HCEC 1CT (cell line): ENCODE data around the gene DCDC2C.

Experiments used
- DNase-seq: peaks from one replicate; pipeline ENCODE4 v3.0.0-alpha.2; 2017

Gene DCDC2C

DNA sequence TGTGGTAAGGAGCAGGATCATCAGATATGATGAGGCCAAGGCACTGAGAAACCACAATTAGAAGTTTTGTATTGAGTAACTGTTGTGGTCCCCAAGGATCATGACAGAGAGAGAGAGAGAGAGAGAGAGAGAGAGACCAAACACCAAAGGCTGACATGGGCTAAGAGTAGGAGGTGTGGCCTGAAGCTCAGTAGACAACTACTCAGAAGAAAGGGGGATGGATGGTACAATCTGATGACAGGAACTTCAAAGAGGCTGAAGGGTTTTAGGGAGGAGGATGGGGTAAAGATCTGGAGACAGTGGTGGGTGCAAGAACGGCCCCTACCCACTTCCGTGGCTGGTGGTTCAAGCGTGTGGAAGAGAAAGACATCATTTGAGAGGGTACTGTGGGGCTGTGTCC, 135.0 kb downstream of the DCDC2C start:
- DNase-seq = no peak

GRCh38 chr2:3839476-3839875, 136.1 kb downstream of the DCDC2C start:
- DNase-seq = no peak

DNA sequence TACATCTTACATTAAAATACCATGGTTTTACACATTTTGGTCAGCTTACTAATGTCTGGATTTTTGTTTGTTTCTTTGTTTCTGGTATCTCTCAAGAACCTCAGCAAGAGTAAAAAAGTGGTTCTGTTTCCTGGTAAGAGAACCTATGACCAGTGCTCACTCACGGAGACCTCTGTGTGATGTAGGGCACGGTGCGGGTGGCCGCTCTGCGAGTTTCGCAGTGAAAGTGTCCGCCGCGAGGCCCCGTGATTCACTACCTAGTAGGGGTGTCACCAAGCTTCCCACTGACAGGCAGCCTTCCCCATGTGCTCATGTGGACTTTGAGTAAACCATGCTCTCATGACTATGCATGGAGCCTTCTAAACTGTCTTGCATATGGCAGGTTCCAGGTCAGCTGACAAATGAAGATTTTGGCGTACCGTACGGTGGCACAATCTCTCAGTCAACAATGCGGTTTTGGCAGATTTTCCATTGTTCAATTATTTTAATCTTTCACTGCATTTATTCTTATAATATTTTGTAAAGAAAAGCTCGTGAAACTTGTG, 137.3 kb downstream of the DCDC2C start:
- no peak for DNase-seq

- no peak for DNase-seq
These were observed 144.2 kb downstream of the DCDC2C start for GRCh38 chr2:3847397-3848052.

- DNase-seq = no peak
These were observed 145.4 kb downstream of the DCDC2C start for GRCh38 chr2:3848776-3849175.

DNA sequence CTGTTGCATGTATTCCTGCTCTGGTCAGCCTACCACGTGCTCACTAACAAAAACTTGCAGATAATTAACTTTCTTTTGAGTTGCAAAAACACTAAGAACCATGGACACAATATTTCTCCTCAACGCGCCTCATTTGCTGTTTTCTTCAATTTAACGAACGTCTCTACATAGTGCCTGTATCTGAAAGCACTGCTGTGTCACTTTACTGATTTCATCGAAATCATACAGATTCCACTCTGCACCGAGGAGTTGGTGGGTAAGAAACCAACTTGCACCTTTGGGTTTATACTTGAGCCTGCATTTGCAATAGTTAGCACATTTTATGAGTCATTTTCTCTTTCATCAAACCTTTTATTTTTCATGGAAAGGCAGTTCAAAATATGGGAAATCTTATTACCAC, 145.8 kb downstream of the DCDC2C start:
- DNase-seq = no peak

- DNase-seq = no peak
These were observed 154.2 kb downstream of the DCDC2C start for GRCh38 chr2:3857576-3857975.

DNA sequence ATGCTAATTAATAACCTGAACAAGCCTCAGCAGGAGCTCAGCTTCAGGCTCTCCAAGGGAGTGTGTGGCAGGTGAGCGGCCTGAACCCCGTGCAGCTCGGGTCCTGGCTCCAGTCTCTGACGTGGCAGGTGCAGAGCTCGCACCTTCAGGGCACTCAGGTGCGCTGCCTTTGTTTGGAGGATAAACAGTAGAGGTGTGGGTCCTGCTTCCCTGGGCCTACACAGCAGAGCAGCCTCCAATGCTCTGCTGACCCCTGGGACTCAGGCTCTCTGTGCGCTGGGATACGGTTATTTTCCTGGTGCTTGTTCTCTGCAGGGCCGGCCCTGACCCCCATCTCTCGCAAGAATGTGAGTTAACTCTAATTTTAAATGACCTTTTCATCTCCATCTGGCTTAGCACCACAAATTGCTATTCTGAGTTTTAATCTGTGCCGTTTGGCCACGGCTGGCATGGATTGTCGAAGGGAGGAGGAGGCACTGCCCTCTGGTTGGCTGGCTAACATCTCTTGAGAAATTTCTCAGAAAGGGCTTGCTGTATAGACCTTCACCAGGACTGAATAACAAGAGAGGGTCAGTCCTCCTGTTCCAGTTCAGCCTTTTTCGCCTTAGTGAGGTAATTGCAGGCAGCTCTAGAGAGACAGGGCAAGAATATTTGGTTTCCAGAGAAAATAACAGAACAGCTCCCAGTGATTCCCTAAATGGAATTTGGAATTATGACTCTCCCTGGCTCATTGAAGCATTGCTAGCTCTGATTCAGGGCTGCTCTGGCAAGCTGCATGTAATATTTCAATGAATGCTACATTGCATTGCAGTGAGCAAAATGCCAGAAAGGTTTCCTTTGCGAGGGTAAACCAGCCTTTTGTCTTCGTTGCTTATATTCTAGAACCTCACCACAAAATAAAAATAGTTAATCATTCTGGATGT, 161.8 kb downstream of the DCDC2C start:
- no peak for DNase-seq

DNA sequence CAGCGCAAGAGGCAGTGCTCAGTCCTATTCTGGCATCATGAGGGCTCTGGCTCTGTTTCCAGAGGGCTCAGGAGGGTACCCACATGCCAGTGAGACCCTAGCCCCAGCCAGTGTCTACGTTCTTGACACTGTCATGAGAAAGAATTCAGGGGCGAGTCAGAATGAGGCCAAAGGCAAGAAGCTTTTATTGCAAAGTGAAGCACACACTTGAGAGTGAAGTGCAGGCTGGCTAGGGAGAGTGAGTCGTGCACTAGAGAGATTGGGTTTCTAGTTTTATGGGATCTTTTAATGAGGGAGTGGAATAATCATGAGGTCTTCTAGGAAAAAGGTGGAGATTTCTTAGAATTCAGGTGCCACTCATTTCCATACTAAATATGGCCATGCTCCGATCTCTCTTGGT, 164.1 kb downstream of the DCDC2C start:
- DNase-seq = no peak

DNA sequence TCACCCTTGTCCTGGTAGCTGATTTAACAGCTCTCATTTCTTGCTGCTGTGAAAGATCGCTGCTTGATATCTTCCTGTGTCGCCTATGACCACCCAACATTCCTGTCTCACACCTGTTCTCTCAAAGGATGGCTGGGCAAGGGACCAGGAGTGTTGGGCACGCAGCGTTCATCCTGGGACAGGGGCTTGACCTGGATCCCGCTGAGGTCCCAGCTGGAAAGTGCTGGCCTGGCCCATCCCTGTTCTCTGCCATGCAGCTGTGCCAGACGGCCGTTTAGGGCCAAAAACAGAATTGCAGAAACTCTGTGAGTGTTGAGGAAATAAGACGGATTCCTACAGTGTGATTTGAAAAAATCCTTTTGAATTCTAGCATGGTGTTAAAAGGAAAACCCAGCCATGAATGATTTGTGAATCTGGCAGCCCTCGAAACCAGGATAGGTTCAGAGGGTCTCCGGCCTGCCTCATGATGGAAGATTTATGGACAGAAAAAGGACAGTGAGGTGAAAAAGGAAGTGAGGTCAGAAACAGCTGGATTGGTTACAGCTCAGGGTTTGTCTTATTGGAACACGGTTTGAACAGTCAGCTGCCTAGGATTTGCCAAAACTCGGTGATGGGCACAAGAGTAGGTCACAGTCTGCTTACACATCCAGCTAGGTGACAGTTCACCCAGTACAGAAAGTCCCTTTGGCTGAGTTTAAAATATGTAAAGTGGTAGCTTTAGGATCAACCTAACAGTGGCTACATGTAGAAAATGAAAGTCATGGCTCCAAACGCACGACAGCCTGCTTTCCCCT, 164.8 kb downstream of the DCDC2C start:
- no peak for DNase-seq

DNA sequence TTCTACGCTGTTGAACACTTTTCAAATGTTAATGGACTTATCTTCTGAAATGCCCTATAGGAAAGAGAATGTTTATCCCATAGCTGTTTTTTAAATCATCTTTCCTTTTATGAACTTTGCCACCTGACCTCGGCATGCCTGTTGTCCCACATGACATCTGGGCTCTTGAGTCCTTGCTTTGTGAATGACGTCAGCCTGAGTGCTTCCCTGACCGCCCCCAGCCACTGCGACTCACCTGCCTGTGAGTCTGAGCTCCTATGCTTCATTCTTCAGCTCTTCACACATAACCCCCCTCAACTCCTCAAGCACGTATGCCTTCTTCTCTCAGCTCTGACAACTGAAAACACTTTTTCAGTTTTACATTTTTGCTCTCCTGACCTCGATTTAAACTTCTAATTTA, 166.8 kb downstream of the DCDC2C start:
- DNase-seq = no peak

DNA sequence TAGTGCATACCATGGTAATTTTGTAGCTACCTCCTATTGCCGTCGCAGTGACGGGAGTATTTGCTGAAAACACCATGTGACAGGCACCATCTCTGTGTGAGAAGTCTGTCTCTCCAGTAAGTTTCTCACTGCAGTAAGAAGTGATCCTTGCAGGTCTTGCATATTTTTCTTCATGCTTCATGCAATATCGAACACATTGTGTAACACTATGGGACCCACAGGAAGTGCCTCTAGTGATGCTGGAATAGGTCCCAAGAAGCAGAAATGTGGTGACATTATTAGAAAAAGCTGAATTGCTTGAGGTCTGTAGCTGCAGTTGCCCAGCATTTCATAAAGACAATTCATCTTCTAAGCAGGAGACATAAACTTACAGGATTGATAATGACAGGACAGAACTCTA, 167.6 kb downstream of the DCDC2C start:
- no peak for DNase-seq

- DNase-seq = no peak
These were observed 169.1 kb downstream of the DCDC2C start for GRCh38 chr2:3872451-3872850.

GRCh38 chr2:3873899-3874298, 170.5 kb downstream of the DCDC2C start:
- no peak for DNase-seq

DNA sequence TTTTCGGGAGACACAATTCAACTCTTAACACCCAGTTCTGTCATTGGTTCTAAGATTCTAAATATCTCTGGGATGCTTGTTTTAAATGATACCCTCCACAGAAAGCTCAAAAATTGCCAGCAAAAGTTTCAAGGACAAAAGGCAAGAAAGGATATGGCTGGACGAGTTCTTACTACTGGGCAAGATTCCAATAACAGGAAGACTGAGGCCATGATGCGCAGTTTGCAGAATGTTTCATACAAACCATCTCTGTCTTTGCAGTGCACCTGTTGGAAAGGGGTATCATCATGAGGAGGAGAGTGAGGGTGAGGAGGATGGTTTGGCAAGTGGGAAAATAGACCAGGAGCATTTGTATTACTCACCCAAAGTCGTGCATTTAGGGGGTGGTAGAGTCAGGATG, 172.8 kb downstream of the DCDC2C start:
- no peak for DNase-seq

DNA sequence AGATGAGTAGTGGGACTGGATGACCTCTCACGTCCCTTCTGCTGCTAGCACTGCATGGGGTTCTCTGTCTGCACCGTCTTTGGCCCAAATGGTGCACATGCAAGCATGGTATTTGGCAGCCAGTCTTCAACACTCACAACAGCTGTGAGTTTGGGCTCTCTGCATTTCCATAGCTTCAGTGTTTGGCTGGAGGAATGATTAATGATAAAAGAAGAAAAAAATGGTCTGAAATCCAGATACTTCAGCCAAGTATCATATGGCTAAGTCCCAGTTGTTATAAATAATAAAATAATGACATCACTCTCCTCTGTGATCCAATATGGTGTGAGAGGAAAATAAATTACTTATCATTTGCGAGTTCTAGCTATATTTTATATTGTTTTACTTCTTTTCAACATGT, 173.3 kb downstream of the DCDC2C start:
- DNase-seq = no peak

DNA sequence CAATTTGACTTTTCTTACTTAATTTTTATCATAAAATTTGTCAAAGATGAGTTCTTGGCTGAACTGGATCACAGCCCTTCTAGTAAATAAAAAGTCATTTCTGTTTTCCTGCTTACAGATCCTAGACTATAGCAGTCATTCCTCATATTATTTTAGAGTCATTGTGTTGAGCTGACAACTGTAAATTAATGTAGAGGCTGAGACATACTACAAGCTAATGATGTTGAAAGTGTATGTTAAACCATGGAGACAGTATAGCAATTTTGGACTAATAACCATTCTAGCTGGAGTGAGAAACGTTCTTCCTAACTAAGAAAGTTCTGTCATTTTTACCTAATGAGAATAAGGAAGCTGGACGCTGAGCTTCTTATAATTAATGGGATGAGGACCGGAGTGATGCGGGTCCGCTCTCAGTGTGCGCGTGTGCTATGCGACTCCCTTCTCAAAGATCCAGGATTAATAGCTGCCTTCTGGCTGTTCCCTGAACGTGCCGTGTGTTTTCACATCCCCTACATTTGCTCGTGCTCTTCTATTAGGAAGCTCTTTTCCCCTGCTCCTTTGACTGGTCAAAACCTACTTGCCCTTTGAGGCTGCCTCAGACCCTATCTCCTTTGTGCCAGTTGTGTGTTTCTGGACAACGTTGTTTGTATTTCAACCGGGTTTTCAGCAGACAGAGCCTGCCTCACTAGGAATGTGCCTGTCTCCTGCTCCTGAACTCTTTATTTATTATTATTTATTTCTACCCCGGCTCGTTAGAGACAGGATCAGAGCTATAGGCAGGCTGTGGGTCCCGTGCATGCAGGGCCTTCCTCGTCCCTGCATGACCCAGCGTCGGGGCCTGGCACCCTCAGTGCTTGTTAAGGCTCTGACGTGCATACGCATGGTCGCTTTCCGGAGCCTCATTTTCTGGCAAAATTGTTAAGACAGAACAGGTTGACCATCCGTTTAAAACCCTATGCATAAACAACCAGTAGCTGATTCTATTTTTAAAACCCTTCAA, 182.6 kb downstream of the DCDC2C start:
- DNase-seq = no peak

- DNase-seq = no peak
These were observed 191.6 kb downstream of the DCDC2C start for GRCh38 chr2:3895021-3895420.
